HepG2 (cell line): Measurements from ENCODE around the gene FANCE. TPM values are rescaled to one million over a fixed set of nuclear protein-coding genes. Genes with fewer than 3 reads are reported as not detected.
A peak's percentile ranks its signal among the peaks of the same experiment; 100 is the strongest.

Source experiments
- AHDC1 ChIP-seq: sonication (generic); formaldehyde crosslinking; IDR thresholded peaks from 2 replicates; pipeline ENCODE4 v1.5.1; 2020; ENCODE audit warnings: mild to moderate bottlenecking, missing genetic modification reagents, borderline replicate concordance
- DRAP1 ChIP-seq: IDR thresholded peaks from 2 replicates; pipeline ENCODE4 v1.6.1; 2016; ENCODE audit warnings: missing genetic modification reagents, missing compliant biosample characterization
- NR2F6 ChIP-seq, 2 experiments: IDR thresholded peaks; 2 replicates each; pipeline ENCODE4 v1.6.1; 2016; ENCODE audit warnings: antibody characterized with exemption in 1 of 2, mild to moderate bottlenecking in 1 of 2
- PRMT3 ChIP-seq: sonication (generic); formaldehyde crosslinking; IDR thresholded peaks from 2 replicates; pipeline ENCODE4 v1.8.1; 2022; ENCODE audit warnings: low read depth, mild to moderate bottlenecking, moderate library complexity, missing genetic modification reagents, borderline replicate concordance
- RELA ChIP-seq: sonication (generic); formaldehyde crosslinking; IDR thresholded peaks from 2 replicates; pipeline ENCODE4 v1.4.0; 2020; ENCODE audit warnings: missing genetic modification reagents
- STAG1 ChIP-seq: sonication (generic); formaldehyde crosslinking; IDR thresholded peaks from 2 replicates; pipeline ENCODE4 v1.4.0; 2020; ENCODE audit warnings: missing genetic modification reagents
- TEAD3 ChIP-seq: optimal IDR thresholded peaks from 2 replicates; pipeline ENCODE3; 2016; ENCODE audit warnings: borderline replicate concordance
- TFDP1 ChIP-seq: IDR thresholded peaks from 2 replicates; pipeline ENCODE4 v1.6.1; 2016; ENCODE audit warnings: missing compliant biosample characterization, missing genetic modification reagents, borderline replicate concordance
- TRAFD1 ChIP-seq: sonication (generic); formaldehyde crosslinking; IDR thresholded peaks from 2 replicates; pipeline ENCODE4 v1.5.1; 2020; ENCODE audit warnings: missing genetic modification reagents, mild to moderate bottlenecking, borderline replicate concordance
- ZBTB46 ChIP-seq: sonication (generic); formaldehyde crosslinking; IDR thresholded peaks from 2 replicates; pipeline ENCODE4 v1.4.0; 2020; ENCODE audit warnings: mild to moderate bottlenecking, missing genetic modification reagents, borderline replicate concordance
- ZNF317 ChIP-seq: sonication (generic); formaldehyde crosslinking; IDR thresholded peaks from 2 replicates; pipeline ENCODE4 v1.5.0; 2020; ENCODE audit warnings: mild to moderate bottlenecking, missing genetic modification reagents
- ZNF724P ChIP-seq: sonication (generic); formaldehyde crosslinking; IDR thresholded peaks from 2 replicates; pipeline ENCODE4 v1.8.0; 2022; ENCODE audit warnings: missing genetic modification reagents, borderline replicate concordance
- ZNF788 ChIP-seq: sonication (generic); formaldehyde crosslinking; IDR thresholded peaks from 2 replicates; pipeline ENCODE4 v1.5.0; 2020; ENCODE audit warnings: mild to moderate bottlenecking, missing genetic modification reagents, borderline replicate concordance
- ZSCAN5A ChIP-seq: sonication (generic); formaldehyde crosslinking; IDR thresholded peaks from 2 replicates; pipeline ENCODE4 v1.8.0; 2022; ENCODE audit warnings: mild to moderate bottlenecking, missing genetic modification reagents, borderline replicate concordance
- ZSCAN9 ChIP-seq: IDR thresholded peaks from 2 replicates; pipeline ENCODE4 v1.6.1; 2016; ENCODE audit warnings: borderline replicate concordance
- polyA plus RNA-seq, 8 experiments: library from polyadenylated mRNA; depleted of rRNA in 3 of 8; stranded (reverse) in 7 of 8; unstranded in 1 of 8; fragments of >200 nt; fragmentation: Illumina TruSeq in 4 of 8; extraction: Trizol in 4 of 8; gene quantifications; 2 replicates each; pipeline versions ENCODE4 v1.2.1 to v1.2.3, GENCODE V29; 2011 to 2016; ENCODE audit warnings: low read depth in 4 of 8, missing spikeins in 1 of 8, mixed read lengths in 1 of 8; ENCODE audit not compliant: insufficient read depth in 1 of 8
- total RNA-seq, 5 experiments: library from RNA; depleted of rRNA; stranded (reverse); fragments of >200 nt; fragmentation: Illumina TruSeq; extraction: Trizol; gene quantifications; 2 replicates each; pipeline ENCODE4 v1.2.3, GENCODE V29; 2016; ENCODE audit warnings: low read depth in 1 of 5

The FANCE gene
- total and polyA plus RNA-seq, 2 of the 13 experiments (the other 11 are each of a cell fraction or from before 2014, with no cell fraction given): 7.1 to 11.2 TPM

- TF ChIP-seq NR2F6 (IDR thresholded peaks at IDR 0.05) (no peak), NR2F6 (CRISPR knock-in tag; IDR thresholded peaks at IDR 0.05) (peak; percentile 69), TFDP1 (no peak; the same call in 1 of the 2 replicates), STAG1 (CRISPR knock-in tag) (peak; percentile 97), ZNF788 (peak; percentile 95; the same call in 1 of the 2 replicates), DRAP1 (CRISPR knock-in tag) (peak; percentile 99), AHDC1 (CRISPR knock-in tag) (peak; percentile 9; the same call in 1 of the 2 replicates), PRMT3 (CRISPR knock-in tag) (no peak), TEAD3 (CRISPR knock-in tag) (peak; percentile 78), ZSCAN5A (CRISPR knock-in tag) (peak; percentile 98), ZNF724P (CRISPR knock-in tag) (peak; percentile 78), TRAFD1 (CRISPR knock-in tag) (peak; percentile 84), ZSCAN9 (CRISPR knock-in tag) (peak; percentile 90), RELA (CRISPR knock-in tag) (peak; percentile 14; the same call in 1 of the 2 replicates), ZBTB46 (no peak), ZNF317 (peak; percentile 88)
These were observed 16.2 kb downstream of the FANCE start, which contains the start of gene RPL10A (continued) for GRCh38 chr6:35468181-35468979.
